Measurements from ENCODE around the gene PADI1.

Gene PADI1

DNA sequence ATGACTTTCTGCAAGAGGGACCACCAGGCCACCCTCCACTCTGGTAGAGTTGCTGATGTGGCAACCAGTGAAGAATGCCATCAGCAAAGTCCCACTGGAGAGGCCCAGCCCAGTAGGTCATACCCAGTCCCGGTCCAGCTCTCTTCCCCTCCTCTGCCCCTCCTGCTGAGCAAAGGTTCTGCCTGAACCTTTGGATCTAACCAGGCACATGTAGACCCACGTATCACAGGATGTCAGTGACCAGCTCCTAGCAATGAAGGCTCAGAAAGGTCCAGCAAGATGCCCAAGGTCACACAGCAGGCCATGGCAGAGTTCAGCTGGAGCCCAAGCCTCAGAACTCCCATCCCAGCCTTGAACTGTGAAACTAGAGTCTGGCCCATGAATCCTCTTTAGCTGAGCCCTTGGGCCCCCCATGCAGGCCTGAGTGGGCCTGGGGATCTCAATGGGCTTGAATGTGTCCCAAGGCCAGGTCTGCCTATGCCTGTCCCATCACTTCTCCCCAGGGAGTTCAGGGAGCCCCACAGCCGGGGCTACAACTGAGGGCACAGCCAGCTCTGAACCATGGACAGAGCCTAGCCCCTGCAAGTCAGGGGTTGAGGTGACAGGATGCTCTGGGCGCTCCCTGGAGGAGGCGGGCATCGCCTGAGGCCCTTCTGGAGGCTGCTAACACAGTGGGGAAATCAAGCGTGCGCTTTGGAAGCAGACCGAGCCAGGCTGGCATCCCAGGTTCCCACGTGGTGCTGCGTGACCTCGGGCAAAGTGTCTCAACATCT is 21.4 kb upstream of the PADI1 start:
- no peak for DNase-seq

DNA sequence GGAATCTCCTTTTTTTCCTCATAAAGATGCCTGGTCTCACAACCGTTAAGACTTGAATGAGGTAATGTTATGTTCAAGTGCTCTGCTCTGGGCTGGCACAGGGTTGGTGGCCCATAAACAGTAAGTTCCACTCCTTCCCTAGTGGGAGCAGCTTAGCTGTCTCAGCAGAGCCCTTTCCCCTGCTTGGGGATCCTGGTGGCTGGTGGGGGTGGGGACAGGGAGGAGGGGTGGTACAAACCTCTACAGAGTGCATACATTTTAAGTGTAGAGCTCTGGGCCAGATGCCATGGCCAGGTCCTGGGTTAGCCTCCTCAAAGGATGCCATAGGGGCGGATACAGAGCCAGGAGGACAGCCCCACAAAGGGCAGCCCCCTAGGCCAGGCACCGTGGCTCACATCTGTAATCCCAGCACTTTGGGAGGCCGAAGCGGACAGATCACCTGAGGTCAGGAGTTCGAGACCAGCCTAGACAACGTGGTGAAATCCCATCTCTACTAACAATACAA is 20.7 kb upstream of the PADI1 start:
- no peak for DNase-seq

DNA sequence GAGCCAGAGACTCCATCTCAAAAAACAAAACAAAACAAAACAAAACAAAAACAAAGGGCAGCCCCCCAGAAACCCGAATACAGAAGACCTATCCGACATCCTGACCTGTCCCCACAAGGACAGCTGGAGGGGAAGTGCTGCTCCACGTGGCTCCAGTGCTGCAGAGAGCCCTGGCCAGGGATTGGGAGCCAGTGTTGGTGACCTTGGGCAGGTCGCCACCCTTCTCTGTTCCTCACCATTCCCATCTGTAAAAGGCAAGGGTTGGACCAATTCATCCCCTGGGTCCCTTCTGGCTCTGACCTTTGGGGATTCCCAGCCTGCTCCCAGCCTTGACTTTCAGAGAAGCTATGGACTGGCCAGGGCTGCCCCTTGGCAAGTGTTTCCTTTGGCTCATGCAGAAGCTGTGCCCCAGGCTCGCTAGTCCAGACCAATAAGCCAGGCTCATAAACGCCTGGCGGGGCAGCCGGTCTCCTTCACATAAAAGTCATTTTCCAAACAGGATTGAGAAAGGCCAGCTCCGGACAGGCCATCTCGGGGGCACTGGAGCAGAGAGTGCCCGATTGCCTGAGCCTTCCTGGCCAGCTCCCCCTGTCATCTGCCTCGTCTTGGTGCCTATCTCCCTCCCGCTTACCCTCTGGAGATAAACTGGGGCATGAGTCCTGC is 20.0 kb upstream of the PADI1 start:
- no peak for DNase-seq

DNA sequence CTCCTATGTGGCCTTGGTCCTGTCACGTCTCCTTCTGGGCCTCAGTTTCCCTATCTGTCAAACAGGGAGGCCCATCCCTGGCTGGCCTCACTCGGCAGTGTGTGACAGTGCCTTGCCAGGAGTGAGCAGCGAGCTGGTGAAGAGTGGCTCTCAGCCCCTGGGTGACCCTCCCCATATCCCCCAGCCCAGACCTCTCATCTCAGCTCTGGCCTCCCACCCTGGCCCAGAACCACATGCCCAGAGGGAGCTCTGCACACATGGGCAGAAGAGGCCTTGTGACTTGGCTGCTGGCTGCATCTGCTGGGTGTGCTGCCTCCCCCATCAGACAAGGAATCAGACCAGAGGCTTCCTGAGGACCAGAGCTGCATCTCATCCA is 19.5 kb upstream of the PADI1 start:
- DNase-seq: no peak

DNA sequence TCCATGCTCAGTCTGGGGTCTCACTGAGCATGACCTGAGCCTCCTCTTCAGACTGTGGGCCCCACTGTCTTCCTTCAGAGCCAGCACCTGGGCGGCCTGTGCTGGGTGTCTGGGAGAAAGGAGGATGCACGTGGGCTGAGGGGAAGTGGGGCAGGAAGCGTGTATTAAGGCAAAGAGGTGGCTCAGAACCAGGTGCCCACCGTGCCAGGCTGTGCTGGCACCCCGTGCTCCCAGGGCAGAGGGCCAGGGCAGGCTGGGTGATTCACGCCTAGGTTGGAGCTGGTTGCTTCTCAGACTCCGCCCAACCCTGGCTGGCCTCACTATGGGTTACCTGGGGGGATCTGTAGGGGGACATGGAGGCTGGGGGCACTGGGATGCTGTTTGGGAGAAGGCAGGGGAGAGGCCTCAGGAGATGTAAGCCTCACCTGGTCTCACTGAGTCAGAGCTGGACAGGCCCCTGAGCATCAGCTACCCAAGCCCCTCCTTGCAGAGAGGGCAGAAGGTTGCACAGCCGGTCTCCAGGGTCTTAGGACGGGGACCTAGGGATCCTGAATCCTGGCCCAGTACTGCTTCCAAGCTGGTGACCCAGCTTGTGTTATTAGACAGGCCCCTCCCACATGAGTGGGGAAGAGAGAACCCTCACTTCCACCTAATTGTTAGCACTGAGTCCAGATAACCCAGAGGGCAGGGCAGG is 18.6 kb upstream of the PADI1 start:
- DNase-seq: no peak

DNA sequence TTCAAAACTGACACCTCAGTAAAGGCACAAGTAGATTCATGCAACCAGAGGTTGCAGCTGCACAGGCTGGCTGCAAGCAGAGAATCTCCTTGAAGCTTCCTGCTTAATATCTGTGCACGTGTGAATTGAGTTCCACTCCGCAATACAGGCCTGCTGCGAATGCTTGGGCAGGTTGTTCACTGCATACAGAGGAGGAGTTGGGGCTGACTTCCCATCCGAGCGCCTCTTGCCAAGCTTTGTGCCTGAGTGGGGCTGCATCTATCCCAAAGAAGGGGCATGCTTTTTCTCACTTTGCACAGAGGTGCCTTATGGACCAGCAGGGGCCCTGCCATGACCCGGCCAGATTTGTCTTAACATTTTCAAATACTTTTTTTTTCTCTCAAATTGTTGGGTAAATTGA is 17.9 kb upstream of the PADI1 start:
- DNase-seq: no peak

DNA sequence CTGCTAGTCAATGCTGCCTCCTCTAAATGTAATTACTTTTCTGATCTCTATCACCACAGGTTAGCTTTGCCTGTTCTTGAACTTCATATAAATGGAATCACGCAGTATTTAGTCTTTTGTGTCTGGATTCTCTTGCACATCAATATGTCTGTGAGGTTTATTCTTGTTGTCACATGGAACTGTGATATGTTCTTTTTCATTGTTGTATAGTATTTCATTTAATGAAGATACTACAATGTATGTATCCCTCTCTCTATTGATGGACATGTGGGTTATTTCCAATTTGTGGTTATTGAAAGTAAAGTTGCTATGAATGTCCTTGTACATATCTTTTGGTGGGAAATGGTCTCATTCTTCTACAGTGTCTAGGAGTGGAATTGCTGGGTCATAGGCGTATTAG is 16.7 kb upstream of the PADI1 start:
- no peak for DNase-seq

DNA sequence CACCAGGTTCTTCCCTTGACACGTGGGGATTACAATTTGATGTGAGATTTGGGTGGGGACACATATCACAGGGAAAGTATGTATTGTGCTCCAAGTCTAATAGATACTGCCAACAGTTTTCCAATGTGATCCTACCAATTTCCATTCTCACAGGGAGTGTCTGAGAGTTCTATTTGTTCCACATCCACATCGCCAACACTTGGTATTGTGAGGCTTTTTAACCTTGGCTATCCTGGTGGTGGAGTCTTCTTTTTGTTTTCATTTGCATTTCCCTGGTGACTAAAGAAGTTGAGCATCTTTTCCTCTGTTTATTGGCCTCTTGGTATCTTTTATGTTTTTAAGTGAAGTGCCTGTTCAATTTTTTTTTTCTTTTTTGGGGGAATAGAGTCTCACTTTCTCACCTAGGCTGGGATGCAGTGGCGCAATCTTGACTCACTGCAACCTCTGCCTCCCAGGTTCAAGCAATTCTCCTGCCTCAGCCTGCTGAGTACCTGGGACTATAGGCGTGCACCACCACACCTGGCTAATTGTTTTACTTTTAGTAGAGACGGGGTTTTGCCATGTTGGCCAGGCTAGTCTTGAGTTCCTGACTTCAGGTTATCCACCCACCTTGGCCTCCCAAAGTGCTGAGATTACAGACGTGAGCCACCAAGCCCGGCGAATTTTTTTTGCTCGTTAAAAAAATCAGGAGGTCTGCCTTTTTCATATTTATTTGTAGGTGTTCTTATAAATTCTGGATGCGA is 15.9 kb upstream of the PADI1 start:
- no peak for DNase-seq

DNA sequence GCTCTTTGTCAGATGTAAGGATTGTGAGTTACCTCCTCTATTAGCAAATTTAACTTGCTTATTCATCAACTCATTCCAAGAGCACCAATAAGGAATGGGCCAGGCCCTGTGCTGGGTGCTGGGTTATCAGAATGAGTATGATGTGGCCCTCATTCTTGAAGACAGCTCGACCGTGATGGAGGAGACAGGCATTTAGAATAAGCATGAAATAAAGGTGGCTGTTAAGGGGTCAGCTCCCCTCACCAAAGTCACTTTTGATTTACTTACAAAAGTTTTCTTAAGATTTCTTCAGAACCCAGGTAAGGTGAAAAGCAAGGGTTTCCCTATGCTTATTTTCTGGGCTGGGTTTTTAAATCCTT is 15.3 kb upstream of the PADI1 start:
- no peak for DNase-seq

DNA sequence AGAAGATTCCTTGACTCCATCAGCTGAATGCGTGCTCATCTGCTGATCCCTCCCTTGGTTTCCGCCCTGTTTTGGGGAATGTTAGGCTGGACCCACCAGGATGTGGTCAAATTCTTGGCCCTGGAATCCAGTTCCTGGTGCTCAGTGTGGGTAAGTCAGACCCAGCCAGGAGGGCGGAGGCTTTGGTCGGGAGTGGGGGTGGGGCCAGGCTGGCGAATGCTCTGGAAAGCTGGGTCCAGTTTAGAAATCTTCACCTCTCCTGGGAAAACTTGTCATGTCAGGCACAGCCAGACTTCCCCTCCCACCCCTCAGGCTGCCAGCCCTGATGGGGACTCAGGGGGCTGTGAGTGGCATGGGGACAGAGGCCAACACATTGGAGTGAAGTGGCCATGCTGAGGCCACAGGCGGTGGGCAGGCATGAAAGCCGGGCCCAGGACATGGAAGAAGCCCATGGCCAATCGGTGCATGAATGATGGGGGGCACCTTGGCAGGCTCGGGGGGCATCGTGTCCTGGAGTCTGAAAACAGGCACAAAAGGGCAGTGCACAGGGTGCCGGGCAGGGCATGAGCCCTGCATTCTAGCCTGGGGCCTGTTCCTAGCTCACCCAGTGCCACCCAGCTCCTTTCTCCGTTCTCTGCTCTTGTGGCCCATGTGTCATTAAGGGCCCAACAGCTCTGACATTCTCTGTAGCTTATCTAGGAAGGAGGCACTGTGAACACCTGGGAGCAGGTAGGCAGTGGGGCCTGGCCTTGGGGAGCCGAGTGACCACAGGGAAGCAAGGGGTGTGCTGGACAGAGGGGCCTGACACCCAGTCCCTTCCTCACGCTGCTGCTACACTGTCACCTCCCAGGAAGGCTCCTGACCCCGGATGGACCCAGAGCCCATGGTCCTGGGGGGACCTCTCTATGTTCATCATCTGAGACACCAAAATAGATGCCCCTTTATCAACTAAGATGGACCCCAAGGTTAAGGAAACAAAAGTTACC is 14.6 kb upstream of the PADI1 start:
- no peak for DNase-seq

DNA sequence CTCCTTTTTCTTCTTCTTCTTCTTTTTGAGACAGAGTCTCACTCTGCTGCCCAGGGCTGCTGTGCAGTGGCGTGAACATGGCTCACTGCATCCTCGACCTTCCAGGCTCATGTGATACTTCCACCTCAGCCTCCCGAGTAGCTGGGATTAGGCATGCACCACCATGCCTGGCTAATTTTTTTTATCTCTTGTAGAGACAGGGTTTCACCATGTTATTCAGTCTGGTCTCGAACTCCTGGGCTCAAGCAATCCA is 13.0 kb upstream of the PADI1 start:
- no peak for DNase-seq

DNA sequence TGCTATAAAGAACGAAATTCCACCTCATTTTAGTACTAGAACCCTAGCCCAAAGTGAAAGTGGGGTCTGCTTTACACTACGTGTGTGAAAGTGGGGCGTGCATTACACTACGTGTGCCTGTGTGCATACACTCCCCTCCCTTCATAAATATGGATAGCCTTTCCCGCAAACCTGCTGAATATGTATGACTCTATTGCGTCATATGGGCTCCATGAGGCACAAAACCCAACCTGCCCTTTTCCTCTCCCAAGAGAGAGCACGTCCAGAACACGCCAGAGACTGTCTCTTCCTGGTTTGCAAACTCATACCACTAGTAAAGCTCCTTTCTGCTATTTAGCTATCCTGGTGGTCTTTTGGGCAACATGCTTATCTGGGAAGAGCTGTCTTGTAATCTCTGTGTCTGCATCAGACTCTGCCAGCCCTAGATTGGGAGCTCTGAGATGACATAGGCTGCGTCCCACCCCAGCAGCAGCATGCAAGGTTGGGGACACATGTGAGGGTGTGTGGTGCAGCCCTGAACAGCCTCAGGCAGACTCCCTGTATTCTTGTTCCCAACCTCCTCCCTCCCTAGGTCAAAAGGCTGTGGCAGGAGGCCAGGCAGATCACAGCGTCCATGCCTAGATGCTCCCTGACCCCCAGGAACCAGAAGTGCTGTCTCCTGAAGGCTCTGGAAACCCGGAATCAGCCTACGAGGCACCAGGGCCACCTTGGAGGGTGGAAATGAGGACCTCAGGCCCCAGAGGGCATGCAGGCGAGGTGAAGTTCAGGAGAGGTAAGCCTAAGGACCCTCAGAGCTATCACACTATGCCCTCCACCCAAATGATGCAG is 12.3 kb upstream of the PADI1 start:
- no peak for DNase-seq

DNA sequence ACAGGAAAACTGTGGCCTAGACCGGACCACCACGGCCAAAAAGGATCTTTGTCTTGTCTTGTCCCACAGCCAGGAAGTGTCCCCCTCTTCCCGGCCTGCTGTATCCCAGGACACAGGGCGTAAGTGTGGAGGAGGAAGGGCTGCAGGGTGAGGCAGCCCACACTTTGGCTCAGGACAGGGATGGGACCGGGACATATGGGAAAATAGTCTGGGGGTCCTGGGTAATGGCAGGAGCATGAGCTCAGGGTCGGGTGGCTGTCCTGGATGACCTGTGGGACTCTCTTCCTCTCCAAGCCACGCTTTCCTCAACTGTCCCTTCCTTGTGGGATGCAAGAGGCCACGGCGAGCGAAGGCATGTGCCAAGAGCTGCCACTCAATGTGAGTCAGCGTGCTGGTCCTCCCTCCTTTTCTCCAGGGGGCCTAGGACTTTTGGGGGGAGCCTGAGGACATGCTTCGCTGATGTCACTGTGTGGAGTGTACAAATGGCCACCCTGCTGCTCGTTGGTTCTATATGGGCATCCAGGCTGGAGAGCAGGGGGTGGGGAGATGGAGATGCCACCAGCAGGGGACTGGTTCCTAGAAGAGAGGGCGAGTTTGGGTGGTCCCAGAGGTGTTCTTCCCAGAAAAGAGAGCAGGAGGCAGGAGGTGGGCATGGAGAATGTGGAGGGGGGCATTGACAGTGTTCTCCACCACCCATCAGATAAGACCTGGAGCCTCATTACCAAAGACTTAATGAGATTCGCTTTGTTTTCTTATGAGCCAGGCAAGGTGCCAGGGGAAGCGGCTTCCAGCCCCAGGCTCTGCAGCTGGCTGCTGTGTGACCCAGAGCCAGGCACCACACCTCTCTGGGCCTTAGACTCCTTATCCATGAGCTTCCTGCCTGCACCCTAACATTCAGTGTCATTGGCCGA is 11.5 kb upstream of the PADI1 start:
- no peak for DNase-seq

DNA sequence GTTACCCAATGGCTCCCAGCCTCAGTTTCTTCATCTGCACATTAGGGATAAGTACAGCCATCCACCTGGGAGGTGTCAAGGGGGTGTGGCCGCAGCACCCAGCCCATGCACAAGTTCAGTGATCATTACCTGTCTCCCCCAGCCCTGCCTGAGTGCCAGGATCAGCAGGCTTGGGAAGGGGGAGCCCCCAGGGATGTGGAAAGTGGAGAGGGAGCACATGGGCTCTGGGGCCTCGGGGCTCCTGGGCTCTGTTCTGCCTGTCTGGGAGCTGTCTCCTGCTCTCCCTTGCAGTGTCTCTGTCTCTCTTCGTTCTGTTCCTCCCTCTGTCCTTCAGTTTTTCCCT is 10.8 kb upstream of the PADI1 start:
- DNase-seq: no peak

DNA sequence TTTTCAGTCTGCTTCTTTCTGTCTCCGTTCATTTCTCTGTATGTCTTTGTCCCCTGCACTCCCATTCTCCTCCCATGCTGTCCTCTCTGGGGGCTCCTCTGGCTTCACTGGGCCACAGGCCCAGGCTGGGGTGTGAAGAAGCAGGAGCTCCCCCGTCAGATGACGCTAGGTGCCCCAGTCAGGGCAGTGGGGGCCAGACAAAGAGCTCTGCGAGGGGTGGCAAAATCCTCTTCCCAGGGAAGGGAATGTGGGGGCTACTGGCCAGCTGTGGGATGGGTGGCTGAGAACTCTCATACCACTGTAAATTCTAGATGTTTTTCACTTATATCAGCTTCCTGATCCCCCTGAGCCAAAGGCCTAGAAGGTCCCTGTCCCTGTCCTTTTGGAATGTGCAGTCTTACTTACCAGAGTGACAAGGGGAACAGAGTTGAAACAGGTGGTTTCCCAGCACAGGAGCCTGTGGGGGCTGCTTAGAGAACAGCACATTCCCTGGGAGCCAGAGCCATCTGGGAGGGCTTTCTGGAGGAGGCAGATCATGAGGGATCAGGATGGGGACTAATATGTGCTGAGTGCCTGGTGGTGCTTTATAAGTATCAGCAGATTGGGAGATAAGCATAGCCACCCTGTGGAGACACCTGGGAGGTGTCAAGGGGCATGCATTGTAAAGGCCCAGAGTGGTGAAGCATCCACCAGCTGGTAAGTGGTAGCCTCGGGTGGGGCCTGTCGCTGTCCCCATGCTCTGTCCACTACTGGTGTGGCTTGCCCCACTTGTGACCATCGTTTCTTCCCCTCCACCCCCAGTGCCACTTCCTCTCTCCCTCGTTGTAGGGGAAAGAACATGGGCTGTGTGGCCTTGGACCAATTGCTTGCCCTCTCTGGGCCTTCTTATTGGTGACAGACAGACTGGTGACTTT is 10.1 kb upstream of the PADI1 start:
- no peak for DNase-seq

DNA sequence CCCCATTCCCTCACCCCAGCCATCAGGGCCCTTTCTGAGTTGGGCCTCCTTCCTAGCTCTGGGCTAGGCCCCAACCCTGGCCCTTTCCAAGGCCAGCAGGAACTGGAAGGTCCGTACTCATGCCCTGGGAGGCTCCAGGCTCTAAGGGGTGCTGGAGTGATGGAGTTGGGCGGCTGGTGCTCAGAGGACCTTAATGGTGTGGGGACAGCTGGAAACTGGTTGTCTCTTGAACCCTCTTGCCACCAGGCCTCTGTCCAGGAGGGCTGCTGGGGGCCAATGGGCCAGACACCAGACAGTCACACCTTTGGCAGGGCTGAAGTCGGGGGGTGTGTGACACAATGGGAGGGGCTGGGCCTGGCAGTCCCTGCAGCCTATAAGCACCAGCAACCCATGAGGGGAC is 9.2 kb upstream of the PADI1 start:
- DNase-seq: no peak

DNA sequence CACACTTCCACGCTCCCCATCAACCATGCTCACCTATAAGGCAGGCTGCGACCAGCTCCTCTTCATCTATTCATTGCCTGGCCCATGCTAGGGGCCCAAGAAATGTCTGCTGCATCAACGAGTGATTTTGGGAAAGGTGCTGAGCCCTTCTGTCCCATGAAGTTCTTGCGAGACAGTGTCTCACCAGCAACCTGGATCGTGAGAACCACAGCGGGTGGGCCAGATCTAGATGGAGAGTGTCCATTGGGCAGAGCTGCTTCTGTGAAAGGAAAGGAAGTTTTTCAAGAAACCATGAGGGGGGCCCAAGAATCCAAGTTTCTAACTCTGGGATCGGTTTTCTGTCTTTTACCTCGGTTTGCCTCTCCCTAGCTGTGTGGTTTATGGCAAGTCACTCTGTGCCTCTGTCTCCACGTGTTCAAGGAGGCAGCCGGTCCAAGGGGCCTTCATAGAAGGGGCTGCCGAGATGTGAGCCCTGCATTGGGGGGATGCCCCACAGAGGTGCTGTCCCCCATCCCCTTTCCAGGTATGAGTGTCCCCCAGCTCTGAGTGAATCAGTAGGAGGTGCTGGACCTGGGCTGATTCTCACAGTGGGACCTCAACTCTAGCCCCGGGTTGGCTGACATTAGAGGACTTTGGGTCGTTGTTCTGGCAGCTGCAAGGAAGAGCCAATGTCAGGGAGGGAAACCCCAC is 8.3 kb upstream of the PADI1 start:
- DNase-seq: no peak

DNA sequence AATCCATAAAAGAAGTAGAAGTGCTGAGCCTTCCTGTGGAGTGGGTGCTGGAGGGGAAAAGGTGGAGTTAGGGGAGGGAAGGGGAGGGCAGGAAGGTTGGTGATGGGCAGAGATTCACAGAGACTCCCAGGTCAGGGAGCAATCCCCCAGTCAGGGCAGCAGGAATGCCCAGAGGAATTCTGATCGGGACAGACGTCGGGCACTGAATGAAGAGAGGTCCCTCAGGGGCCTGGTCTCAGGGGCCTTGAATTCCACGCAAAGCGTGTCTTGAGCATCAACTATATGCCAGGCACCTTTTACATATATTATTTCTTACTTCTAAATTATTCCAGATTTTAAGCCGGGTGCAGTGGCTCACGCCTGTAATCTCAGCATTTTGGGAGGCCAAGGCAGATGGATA is 7.2 kb upstream of the PADI1 start:
- no peak for DNase-seq

Data from AML-193 (cell line).